K562 (cell line): ENCODE data around the gene SLBP. TPM values are rescaled to one million over a fixed set of nuclear protein-coding genes. Genes with fewer than 3 reads are reported as not detected.

ENCODE experiments used
- NCOA4 ChIP-seq: fragments of 450-650 bp; IDR thresholded peaks from 2 replicates; pipeline ENCODE4 v1.6.1; 2018; ENCODE audit warnings: mild to moderate bottlenecking; ENCODE audit not compliant: partially characterized antibody
- REST ChIP-seq, 2 experiments: fragments of 450-650 bp; formaldehyde crosslinking in 1 of 2; IDR thresholded peaks; 2 replicates each; pipeline versions ENCODE4 v1.4.0 to v1.6.1; 2014 to 2020; ENCODE audit warnings: mild to moderate bottlenecking in 2 of 2, borderline replicate concordance in 1 of 2, low read depth in 1 of 2
- SMARCC2 ChIP-seq: fragments of 450-650 bp; IDR thresholded peaks from 2 replicates; pipeline ENCODE4 v1.6.1; 2017; ENCODE audit warnings: antibody characterized with exemption, moderate library complexity, mild to moderate bottlenecking, low read depth
- TFAM ChIP-seq: fragments of 250-450 bp; sonication (Bioruptor Pico); conservative IDR thresholded peaks from 2 replicates; pipeline ENCODE4 v1.5.0; 2021; ENCODE audit warnings: mild to moderate bottlenecking, moderate library complexity
- ZNF431 ChIP-seq: sonication (generic); formaldehyde crosslinking; IDR thresholded peaks from 2 replicates; pipeline ENCODE4 v1.8.0; 2022; ENCODE audit warnings: mild to moderate bottlenecking, missing genetic modification reagents
- polyA plus RNA-seq, 8 experiments: library from polyadenylated mRNA; depleted of rRNA in 4 of 8; stranded (reverse) in 5 of 8; unstranded in 3 of 8; fragments of >200 nt; fragmentation: Nextera tagmentation in 2 of 8; fragmentation: Illumina TruSeq in 1 of 8; extraction: Ambion mirVana in 2 of 8; extraction: Trizol in 1 of 8; gene quantifications; 2 replicates each; pipeline versions ENCODE4 v1.2.1 to v1.2.3, GENCODE V29; 2011 to 2014; ENCODE audit warnings: inconsistent platforms in 1 of 8, missing spikeins in 1 of 8
- total RNA-seq, 7 experiments: library from RNA; depleted of rRNA in 6 of 7; stranded (reverse); fragments of >200 nt in 6 of 7; fragmentation: Illumina TruSeq in 2 of 7; extraction: Trizol in 2 of 7; gene quantifications; 2 replicates each; pipeline versions ENCODE4 v1.2.1 to v1.2.3, GENCODE V29; 2011 to 2021; ENCODE audit warnings: low replicate concordance in 1 of 7

SLBP gene
- total and polyA plus RNA-seq, 9 of the 15 experiments (the other 6 are each of a cell fraction or from before 2014, with no cell fraction given) = 49.4 to 221 (median 162) TPM

- TF ChIP-seq REST (IDR thresholded peaks at IDR 0.05; ENCODE audit: borderline replicate concordance) = peak; percentile 76
- TF ChIP-seq REST (CRISPR knock-in tag; IDR thresholded peaks at IDR 0.05; ENCODE audit: low read depth) = 0 out of 2 replicates have a peak, but pooled peaks have one; percentile 25
- TF ChIP-seq TFAM = no peak
- no peak for TF ChIP-seq SMARCC2
- no peak for TF ChIP-seq NCOA4
- TF ChIP-seq ZNF431 = no peak
- TF ChIP-seq, all 486 proteins: peak for 5
These were observed 39.8 kb upstream of the SLBP start (continued) for GRCh38 chr4:1751919-1752283.
